Stimulated activated CD4-positive, alpha-beta T cell treated with anti-CD3 and anti-CD28 coated beads, Interleukin-1b, Interleukin-23, amount 100 ng/mL, for 24 hours (primary cell): Measurements from ENCODE around the gene CDH13.

ENCODE experiments used
- DNase-seq, 4 experiments: peaks; one replicate each; pipeline ENCODE4 v3.0.0-alpha.2; 2020; ENCODE audit warnings: low read depth in 4 of 4, low spot score in 1 of 4

The CDH13 gene

GRCh38 chr16:83538707-83539106, 911.9 kb downstream of the CDH13 start:
- DNase-seq = no peak

GRCh38 chr16:83539736-83540490, 913.1 kb downstream of the CDH13 start:
- no peak for DNase-seq

DNA sequence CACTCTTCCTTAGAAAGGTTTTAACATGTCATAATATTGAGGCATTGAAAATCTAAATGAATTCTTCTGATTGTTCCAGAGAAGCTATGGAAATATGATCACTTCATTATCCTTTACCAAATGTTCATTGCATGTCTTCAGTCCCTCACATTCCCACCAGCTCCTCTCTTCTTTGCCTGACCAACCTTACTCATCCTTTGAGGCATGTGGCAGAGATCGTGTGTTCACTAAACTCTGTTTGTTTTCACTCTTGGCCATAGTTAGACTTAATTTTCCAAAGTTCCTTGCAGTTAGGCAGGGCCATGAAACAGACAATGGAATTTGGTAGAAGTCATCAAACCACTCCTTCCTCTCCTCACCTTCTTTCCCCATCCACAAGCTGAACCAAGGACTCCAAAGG, 914.5 kb downstream of the CDH13 start:
- no peak for DNase-seq

DNA sequence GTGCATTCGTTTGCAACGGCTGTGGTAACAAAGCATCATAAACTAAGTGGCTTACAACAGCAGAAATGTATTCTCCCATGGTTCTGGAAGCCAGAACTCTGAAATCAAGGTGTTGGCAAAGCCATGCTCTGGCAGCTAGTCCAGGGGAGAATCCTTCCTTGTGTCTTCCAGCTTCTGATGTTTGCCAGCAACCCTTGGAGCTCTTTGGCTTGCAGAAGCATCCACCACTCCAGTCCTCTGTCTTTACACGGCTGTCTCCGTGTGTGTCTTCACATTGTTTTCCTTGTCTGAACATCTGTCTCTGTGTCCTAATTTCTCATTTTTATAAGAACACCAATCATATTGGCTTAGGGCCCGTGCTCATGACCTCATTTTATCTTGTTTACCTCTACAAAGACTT, 915.7 kb downstream of the CDH13 start:
- DNase-seq = no peak

- DNase-seq = no peak
Observed at GRCh38 chr16:83549316-83550182, 922.8 kb downstream of the CDH13 start.

- no peak for DNase-seq
Observed at GRCh38 chr16:83550183-83550569, 923.4 kb downstream of the CDH13 start.

DNA sequence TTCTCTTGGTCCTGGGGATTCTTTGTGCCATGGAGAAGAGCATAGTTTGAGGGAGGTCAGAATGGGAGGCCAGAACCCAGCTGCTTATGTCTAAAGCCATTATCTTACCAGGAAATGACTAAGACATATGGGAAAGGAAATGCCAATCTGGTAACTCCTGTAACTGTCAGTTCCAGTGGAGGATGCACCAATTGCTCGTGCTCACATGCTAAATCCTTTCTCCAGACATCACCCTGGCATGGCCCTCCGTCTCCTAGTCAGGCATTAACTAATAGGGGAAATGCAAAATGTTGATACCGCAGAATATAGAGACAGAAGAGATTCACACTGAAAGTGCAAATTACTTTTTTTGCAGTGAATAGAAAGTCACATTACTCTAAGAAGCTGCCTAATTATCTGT, 925.5 kb downstream of the CDH13 start:
- no peak for DNase-seq

GRCh38 chr16:83552930-83553329, 926.2 kb downstream of the CDH13 start:
- no peak for DNase-seq

DNA sequence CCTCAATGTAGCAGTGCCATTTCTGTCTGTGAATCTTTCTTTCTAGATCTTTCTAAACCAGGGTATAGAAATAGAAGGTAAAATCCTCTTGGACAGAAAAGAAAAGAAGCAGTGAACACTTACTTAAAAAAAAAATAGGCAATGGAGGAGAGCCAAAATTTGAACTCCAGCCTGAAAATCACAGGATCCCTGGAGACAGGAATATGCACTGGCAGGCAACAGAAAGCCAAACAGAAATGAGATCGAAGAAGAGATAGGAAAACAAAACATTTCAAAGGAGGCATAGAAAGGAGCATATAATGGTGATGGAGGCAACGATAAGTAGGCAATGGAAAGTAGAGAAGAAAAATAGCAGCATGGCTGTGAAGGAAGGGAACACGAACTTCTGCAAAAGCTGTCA, 927.3 kb downstream of the CDH13 start:
- DNase-seq = no peak

GRCh38 chr16:83554540-83554939, 927.8 kb downstream of the CDH13 start:
- no peak for DNase-seq

- DNase-seq = no peak
Observed at GRCh38 chr16:83561876-83562275, 935.1 kb downstream of the CDH13 start.

- DNase-seq = no peak
Observed at GRCh38 chr16:83568345-83568744, 941.6 kb downstream of the CDH13 start.

DNA sequence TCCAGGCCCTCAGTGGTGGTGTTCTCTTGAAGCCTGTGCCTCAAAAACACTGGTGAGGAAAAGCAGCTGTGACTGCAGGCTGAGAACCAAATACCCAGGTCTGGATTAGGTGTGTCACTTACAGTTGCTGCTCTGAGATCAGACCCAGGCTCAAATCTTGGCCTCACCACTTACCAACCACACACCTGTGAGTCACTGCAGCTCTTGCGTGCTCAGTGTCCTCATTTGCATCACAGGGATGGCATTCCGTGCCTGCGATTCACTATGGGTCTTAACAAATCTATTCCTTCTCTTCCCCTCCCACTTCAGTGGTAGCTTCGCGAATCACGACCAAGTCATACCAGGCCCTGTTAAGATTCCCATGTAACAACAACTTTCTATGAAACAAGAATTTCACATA, 947.6 kb downstream of the CDH13 start:
- no peak for DNase-seq

DNA sequence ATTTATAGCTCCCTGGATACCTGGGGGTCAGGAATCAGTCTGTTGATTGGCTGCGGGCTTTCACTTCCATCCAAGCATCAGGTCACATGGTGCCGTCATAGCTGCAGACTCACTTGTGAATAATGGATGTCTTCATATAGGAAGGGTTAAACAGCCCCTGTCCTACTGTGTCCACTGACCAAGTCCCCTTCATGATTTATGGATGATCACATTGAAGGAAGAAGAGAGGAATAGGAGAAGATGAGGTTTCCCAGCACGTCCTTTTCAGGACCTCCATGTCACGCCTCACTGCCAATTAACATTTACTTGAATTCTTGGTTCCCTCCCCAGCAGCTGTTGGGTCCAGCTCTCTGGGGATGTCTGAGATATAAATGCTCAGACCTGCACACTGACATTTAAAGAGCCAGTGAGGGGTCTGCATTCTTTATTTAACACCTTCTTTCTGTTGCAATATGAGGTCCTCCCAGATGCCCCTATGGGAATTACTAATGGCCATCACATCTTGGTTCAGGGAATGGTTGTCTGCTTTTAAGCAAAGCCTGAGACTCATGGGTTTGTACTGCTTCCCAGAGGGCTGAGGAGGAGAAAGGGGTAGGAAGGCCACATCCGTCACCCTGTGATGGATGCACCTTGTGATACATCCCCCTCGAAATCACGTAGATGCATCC, 950.4 kb downstream of the CDH13 start:
- no peak for DNase-seq

DNA sequence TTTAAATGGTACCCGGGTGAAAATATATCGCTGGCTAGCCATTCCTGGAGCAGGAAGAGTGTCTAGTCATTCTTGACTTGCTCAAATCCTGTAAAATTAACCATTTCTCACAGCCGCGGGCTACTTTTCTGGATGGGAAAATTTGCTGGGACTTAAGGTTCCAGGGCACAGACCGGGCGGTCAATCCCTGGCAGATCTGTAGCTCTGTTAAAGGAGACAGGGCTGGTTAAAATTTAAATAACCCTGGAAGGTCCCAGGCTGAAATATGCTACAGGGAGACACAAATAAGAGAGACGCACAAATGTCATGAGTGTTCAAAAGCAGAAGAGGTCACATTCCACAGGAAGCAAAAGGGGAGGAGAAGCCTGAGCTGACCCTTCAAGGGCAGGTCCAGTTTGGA, 951.4 kb downstream of the CDH13 start:
- DNase-seq = no peak

- DNase-seq = no peak
Observed at GRCh38 chr16:83579027-83579426, 952.3 kb downstream of the CDH13 start.

GRCh38 chr16:83579436-83579835, 952.7 kb downstream of the CDH13 start:
- DNase-seq = no peak

GRCh38 chr16:83581082-83581481, 954.3 kb downstream of the CDH13 start:
- no peak for DNase-seq

DNA sequence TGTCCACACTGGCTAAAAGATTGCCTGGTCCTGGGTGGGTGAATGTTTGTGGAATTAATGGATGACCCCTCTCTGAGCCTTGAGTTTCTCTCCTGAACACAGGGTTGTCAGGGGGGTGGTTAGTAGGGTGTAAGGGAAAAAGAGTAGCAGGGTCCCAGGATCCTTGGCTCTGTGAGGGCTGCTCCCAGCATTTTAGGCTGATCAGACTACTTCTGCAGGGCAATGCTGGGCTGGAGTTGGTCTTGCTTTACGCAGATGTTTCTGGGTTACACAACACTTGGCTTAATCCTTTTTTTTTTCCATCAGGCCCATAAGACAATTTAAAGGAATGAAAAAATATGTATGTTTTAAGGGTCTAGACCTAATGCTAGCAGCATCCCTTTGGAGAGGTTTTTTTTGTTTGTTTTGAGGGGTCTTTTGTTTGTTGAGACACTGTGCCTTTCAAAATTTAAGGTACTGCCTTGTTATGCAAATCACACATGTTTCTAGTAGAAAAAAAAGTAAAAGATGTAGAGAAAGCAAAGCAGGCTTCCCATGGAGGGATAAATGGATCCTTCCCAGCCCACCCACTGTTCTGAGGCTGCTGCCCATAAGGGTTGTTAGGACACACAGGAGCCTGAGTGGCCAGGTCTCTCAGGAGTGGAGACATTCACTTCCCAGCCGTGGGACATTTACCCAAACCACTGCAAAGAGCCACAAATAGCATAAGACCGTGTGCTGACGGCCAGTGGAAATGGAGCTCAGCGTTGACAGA, 955.4 kb downstream of the CDH13 start:
- DNase-seq = no peak

GRCh38 chr16:83586036-83586435, 959.3 kb downstream of the CDH13 start:
- no peak for DNase-seq
